Astrocyte of the cerebellum (primary cell): ENCODE measurements around the gene LRRC8D.

Experiments
- DNase-seq: peaks from one replicate; pipeline ENCODE4 v3.0.0-alpha.2; 2011; ENCODE audit warnings: low read depth
- H3K4me3 ChIP-seq: 2 replicates; pipeline ENCODE4 v1.5.1; 2011; ENCODE audit warnings: mild to moderate bottlenecking, low read depth, low read length, moderate library complexity
- CTCF ChIP-seq: IDR thresholded peaks from 2 replicates; pipeline ENCODE4 v1.5.1; 2012; ENCODE audit warnings: low read length, low read depth, moderate library complexity, mild to moderate bottlenecking; ENCODE audit errors: missing control alignments
- in situ Hi-C: cut with HindIII; loops from 2 replicates; pipeline ENCODE4 v1.10.0; 2017; ENCODE audit warnings: low sequenced_read_pairs

Gene LRRC8D

GRCh38 chr1:89898150-89898549, 77.3 kb downstream of the LRRC8D start:
- DNase-seq: no peak
- H3K4me3 ChIP-seq: no peak overlapping the region
- no peak for TF ChIP-seq CTCF
- in situ Hi-C loops: no loop called here

GRCh38 chr1:89898695-89899470, 78.1 kb downstream of the LRRC8D start:
- no peak for DNase-seq
- in situ Hi-C loops: no loop called here
- no peak overlapping the region for H3K4me3 ChIP-seq

GRCh38 chr1:89900323-89900722, 79.5 kb downstream of the LRRC8D start:
- TF ChIP-seq CTCF: no peak
- in situ Hi-C loops: no loop called here
- H3K4me3 ChIP-seq: no peak overlapping the region
- DNase-seq: no peak

More at GRCh38 chr1:89898695-89899470, 78.1 kb downstream of the LRRC8D start:
- TF ChIP-seq CTCF: no peak

GRCh38 chr1:89900791-89901708, 80.2 kb downstream of the LRRC8D start:
- DNase-seq: no peak
- in situ Hi-C loops: no loop called here
- no peak for TF ChIP-seq CTCF
- no peak overlapping the region for H3K4me3 ChIP-seq

GRCh38 chr1:89901957-89902669, 81.3 kb downstream of the LRRC8D start:
- H3K4me3 ChIP-seq: no peak overlapping the region
- DNase-seq: no peak
- in situ Hi-C loops: no loop called here
- TF ChIP-seq CTCF: no peak

- no peak for TF ChIP-seq CTCF
These were observed 82.7 kb downstream of the LRRC8D start for GRCh38 chr1:89903550-89903949.

More at GRCh38 chr1:89903550-89903949, 82.7 kb downstream of the LRRC8D start:
- in situ Hi-C loops: no loop called here
- no peak overlapping the region for H3K4me3 ChIP-seq
- no peak for DNase-seq
